ENCODE measurements around the gene GET3. TPM values are rescaled to one million over a fixed set of nuclear protein-coding genes. Genes with fewer than 3 reads are reported as not detected.

Gene GET3
- total RNA-seq, 1 experiment from 2014 or later: 100 TPM

- in situ Hi-C loops (cut with HindIII; ENCODE audit: low pct_unique_long_range_greater_than_20kb, low sequenced_read_pairs): no loop called here
- DNase-seq (ENCODE audit: low read depth, low spot score): no peak
Measured at GRCh38 chr19:12784871-12785430, 47.7 kb downstream of the GET3 start.

- in situ Hi-C loops (cut with HindIII; ENCODE audit: low pct_unique_long_range_greater_than_20kb, low sequenced_read_pairs): no loop called here
- no peak for DNase-seq (ENCODE audit: low read depth, low spot score)
Measured at GRCh38 chr19:12785431-12786031, 48.2 kb downstream of the GET3 start.

GRCh38 chr19:12786141-12786870, 49.0 kb downstream of the GET3 start:
- in situ Hi-C loops (cut with HindIII; ENCODE audit: low pct_unique_long_range_greater_than_20kb, low sequenced_read_pairs): no loop called here
- no peak for DNase-seq (ENCODE audit: low read depth, low spot score)

- in situ Hi-C loops (cut with HindIII; ENCODE audit: low pct_unique_long_range_greater_than_20kb, low sequenced_read_pairs): no loop called here
- DNase-seq (ENCODE audit: low read depth, low spot score): no peak
Measured at GRCh38 chr19:12786952-12787351, 49.7 kb downstream of the GET3 start.

GRCh38 chr19:12787458-12787857, 50.2 kb downstream of the GET3 start:
- DNase-seq (ENCODE audit: low read depth, low spot score): no peak
- in situ Hi-C loops (cut with HindIII; ENCODE audit: low pct_unique_long_range_greater_than_20kb, low sequenced_read_pairs): no loop called here

- DNase-seq (ENCODE audit: low read depth, low spot score): no peak
- in situ Hi-C loops (cut with HindIII; ENCODE audit: low pct_unique_long_range_greater_than_20kb, low sequenced_read_pairs): no loop called here
Measured at GRCh38 chr19:12788042-12788681, 50.9 kb downstream of the GET3 start.

- in situ Hi-C loops (cut with HindIII; ENCODE audit: low pct_unique_long_range_greater_than_20kb, low sequenced_read_pairs): no loop called here
- peak; percentile 61 for DNase-seq (ENCODE audit: low read depth, low spot score)
Measured at GRCh38 chr19:12788682-12789097, 51.4 kb downstream of the GET3 start.

- in situ Hi-C loops (cut with HindIII; ENCODE audit: low pct_unique_long_range_greater_than_20kb, low sequenced_read_pairs): no loop called here
- no peak for DNase-seq (ENCODE audit: low read depth, low spot score)
Measured at GRCh38 chr19:12789098-12789903, 52.0 kb downstream of the GET3 start.

GRCh38 chr19:12789904-12790619, 52.8 kb downstream of the GET3 start:
- in situ Hi-C loops (cut with HindIII; ENCODE audit: low pct_unique_long_range_greater_than_20kb, low sequenced_read_pairs): no loop called here
- no peak for DNase-seq (ENCODE audit: low read depth, low spot score)

GRCh38 chr19:12790628-12791344, 53.5 kb downstream of the GET3 start:
- in situ Hi-C loops (cut with HindIII; ENCODE audit: low pct_unique_long_range_greater_than_20kb, low sequenced_read_pairs): no loop called here
- DNase-seq (ENCODE audit: low read depth, low spot score): no peak

GRCh38 chr19:12791345-12792050, 54.2 kb downstream of the GET3 start, which contains the start of gene JUNB:
JUNB (plus strand) TSS chr19:12791486; CDS start chr19:12791772, 286 bp downstream.
- in situ Hi-C loops (cut with HindIII; ENCODE audit: low pct_unique_long_range_greater_than_20kb, low sequenced_read_pairs): no loop called here

GRCh38 chr19:12792051-12792852, 55.0 kb downstream of the GET3 start:
- in situ Hi-C loops (cut with HindIII; ENCODE audit: low pct_unique_long_range_greater_than_20kb, low sequenced_read_pairs): no loop called here
- DNase-seq (ENCODE audit: low read depth, low spot score): peak; percentile 48

More at GRCh38 chr19:12791345-12792050, 54.2 kb downstream of the GET3 start, which contains the start of gene JUNB:
- peak; percentile 94 for DNase-seq (ENCODE audit: low read depth, low spot score)

GRCh38 chr19:12792853-12793289, 55.6 kb downstream of the GET3 start:
- in situ Hi-C loops (cut with HindIII; ENCODE audit: low pct_unique_long_range_greater_than_20kb, low sequenced_read_pairs): no loop called here
- no peak for DNase-seq (ENCODE audit: low read depth, low spot score)

- peak; percentile 87 for DNase-seq (ENCODE audit: low read depth, low spot score)
- in situ Hi-C loops (cut with HindIII; ENCODE audit: low pct_unique_long_range_greater_than_20kb, low sequenced_read_pairs): no loop called here
Measured at GRCh38 chr19:12793290-12794195, 56.2 kb downstream of the GET3 start.
